DMS53 treated with DMSO at 0.1 percent for 48 hours (cell line): ENCODE measurements around the gene MGAT5B.

Experiments used
- DNase-seq: peaks from one replicate; lab custom pipeline; 2025; ENCODE audit not compliant: unreplicated experiment; lab: John Stamatoyannopoulos, UW

The MGAT5B gene

DNA sequence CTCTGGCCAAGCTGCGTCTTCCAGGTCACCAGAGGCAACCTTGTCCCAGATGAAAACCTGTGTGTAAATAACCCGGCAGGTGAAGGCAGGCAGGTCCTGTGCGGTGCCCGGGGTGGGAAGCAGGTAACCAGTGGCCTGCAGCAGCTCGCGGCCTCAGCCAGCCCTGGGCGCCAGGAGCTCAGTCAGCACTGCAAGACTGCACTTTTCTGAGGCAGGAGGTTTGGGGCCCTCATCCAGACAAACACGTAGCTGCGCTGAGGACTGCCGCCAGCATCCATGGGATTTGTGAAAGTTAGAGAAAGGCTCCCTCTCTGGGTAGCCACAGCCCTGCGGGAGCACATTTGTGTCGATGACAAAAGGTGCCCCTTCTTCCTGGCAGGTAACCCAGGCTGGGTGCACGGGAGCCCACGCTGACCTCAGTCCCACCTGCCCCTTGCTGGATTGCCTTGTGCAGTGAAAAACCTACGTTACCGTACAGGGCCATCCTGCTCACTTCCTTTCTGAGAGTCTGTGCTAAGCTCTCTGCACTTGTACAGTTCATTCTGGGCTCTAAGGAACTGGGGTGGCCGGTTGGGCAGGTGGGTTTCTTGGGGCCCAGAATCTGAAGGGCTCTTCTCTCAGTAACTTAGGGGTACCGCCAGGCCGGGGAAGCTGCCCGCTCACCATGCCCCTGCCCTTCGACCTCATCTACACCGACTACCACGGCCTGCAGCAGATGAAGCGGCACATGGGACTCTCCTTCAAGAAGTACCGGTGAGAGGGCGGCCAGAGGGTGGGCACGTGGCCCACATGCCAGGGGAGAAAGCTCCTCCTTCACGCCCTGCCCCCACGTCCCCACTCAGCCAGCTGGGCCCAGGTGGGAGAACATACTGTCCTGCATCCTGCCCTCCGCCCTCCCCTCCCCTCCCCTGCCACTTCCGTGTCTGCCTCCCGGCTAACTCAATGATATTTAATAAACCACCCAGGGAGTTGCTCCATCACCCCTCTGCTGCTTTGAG is 56.4 kb downstream of the MGAT5B start:
- DNase-seq, result no peak

DNA sequence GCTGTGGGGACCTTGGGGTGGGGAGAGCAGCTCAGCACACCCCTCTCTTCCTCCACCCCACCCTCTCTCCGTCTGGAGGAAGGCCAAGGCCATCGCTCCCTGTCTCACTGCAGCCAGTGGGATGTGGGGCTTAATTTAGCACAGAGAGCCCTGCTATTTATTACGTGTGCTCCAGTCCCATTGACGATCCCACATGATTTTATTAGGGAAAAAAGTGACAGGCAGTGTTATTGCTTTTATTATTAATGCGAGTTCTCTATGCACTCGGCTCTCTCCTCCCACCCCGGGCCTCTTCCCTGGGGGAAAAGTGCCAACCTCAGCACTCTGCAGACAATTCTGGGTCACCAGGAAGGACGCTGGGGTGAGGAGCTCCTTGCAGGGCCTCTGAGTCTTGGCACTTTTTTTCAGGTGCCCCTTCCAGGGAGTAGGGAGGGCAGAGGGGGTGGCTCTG is 57.3 kb downstream of the MGAT5B start:
- DNase-seq, result no peak

DNA sequence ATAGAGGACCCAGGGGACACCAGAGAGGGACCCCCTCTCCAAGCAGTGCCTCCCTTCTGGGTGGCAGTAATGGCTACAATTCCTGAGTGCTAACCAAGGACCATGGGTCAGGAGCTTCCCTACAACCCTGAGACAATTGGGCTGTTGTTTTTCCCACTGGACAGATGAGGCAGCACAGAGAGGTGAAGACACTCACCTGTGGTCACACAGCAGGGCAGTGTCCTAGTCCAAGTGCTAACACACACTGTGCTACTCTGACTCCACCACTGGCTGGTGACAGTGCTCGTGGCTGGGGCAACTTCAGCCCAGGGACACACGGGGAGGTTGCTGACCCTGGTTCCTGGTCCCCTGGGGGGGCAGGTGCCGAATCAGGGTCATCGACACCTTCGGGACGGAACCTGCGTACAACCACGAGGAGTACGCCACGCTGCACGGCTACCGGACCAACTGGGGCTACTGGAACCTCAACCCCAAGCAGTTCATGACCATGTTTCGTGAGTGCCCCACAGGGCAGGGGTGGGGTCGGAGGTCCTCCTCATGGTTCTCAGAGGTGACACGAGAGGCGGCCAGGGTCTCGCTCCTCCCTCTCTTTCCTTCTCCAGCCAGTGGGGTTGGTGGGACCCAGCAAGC is 58.1 kb downstream of the MGAT5B start:
- DNase-seq, result no peak

DNA sequence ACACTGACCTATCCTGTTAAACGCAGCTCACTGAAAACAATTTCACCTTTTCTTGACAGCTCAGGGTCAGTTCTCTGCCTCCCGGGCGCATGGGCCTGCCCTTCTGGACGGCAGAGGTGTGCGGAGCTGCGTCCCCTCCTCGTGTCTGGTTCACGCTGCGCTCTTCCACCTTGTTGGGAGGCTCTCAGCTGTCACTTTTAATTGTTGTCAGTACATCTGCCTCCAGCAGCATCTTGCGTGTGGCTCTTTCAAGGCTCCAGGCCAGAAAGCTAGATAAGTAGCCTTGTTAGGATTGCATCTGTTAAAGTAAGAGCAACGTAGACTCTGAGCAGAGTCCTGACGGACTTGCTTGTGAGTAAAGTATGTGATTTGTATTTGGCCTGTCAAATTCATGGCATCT is 59.4 kb downstream of the MGAT5B start:
- no peak for DNase-seq

DNA sequence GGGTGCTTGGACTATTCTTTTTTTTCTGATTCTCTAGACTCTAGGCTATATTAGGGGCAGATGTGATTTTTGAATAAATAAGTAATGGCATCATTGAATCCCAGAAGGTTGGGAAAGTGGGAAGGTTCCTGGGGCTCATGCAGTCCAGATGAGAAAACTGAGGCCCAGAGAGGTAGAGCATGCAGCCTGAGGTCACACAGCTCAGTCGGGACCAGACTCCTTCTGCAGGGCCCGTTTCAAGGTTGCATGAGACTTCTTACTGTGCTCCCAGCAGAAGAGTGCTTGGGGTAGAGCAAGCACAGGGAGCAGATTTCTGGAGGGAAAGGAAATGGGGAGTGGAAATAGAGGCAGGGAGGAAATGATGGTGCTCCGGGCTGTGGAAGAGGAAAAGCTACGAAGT is 59.8 kb downstream of the MGAT5B start:
- DNase-seq, result no peak

DNA sequence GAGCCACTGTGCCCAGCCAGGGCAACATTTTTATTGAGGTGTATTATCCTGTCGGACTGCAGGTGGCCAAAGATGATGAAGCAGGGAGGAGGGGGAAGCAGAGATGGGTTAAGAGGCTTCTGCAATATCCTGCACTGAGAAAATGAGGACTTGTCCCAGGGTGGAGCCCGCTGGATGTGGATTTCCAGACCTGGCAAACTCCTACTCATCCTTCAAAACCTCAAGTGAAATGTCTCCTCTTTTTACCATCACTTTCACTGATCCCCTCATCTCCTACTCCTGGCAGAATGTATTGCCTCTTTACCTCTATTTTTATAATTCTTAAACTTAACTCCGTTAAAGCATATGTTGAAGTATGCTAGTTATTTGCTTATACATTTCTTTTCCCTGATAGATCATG is 60.9 kb downstream of the MGAT5B start:
- no peak for DNase-seq

DNA sequence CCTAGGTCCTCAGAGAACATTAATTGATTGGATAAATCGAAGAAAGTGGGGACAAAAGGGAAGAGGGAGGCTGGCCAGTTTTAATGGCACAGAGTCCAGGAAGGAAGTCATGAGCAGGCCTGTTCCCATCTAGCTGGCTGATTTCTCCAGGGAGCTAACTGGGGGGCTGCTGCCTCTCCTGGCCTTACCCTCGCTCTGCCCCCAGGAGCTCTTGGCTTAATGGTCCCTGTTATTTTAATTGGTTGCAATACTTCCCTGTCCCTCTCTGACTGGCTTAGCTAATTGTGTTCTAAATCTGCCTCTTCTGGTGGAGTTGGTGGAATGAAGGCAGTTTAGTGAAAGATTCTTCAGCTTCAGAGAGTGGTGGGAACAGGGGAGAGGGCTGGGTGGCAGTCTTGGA is 61.4 kb downstream of the MGAT5B start:
- DNase-seq, result no peak

DNA sequence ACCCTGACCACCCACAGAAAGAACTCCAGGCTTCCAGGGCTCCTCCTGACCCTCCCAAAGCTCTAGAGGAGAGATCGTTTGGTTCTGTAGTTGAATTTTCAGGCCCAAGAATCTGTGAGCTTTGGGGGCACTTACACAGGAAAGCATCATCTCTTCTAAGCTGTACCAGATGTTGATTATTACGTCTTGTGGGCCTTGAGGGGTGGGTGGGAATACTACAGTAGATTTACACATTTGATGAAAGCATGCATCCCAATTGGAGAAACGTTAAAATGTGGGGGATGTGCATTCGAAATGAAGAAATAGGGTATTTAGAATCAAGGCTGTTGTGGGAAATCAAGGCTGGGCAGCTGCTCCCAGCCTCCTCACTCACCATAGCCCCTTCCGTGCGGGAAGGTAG is 61.9 kb downstream of the MGAT5B start:
- no peak for DNase-seq

DNA sequence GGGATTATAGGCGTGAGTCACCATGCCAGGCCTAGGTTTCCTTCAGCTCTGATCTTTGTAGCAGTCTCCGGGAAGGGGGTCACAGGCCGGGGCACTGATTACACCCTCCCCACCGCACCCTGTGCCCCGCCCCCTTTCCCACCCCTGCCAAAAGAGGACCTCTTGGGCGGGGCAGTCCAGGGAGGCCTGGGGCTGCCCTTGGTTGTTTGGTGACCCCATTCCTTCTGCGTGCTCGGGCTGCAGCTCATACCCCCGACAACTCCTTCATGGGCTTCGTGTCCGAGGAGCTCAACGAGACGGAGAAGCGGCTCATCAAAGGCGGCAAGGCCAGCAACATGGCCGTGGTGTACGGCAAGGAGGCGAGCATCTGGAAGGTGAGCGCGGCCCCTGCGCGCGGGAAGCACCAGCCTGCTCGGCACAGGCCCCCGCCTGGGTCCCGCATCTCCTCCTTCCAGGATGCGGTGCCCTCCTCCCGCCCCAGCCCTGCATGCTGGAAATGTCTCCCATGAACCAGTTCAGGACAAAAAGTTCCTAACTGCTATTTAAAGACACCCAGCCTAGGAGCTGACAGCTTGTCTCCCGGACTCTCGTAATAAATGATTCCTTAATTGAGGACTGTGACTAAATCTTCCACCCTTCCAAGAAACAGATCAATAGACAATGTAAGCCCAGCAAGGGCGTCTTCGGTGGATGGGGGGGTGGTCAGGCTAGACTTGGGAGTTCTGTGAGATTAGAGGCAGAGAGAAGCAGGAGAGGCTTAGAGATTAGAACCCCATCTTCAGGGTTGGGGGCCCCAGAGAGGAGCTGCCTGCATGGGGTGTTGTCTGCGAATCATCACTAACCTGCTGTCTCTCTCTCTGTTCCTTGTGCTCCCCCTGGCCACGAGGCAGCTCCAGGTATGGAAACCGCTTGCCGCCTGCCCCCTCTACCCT is 64.5 kb downstream of the MGAT5B start:
- DNase-seq, result no peak

DNA sequence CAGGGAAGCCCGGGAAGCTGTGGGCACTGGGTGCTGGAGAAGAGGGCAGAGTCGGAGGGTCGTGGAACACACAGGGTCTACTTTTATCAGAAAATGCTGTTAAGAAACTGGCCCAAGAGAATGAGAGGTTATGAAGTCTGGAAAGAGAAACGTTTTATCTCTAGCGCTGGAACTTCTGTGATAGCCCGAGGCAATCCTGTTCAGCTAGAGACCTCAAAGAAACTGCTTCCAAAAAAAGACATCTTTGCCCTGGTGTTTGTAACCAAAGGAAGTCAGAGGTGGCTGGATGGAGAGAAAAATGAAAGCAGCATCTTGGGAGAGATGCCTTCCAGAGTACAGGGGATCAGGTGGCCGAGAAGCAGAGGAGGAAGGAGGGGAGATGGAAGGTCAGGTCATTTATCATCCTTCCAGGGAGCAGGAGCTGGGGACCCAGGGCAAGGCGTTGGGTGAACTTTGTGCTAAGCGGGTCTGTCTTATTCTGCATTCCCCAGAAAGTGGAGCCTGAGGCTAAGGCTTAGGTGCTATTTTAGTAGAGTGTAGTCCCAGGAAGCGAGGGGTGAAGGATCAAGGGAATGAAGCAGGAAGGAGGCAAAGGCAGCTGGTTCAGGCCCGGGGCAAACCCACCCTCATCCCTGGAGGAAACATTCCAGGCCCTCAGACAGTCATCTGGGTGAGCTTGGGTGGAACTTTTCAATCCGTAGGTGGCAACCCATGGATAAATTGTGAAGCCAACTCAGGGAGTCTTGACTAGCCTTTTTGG is 66.5 kb downstream of the MGAT5B start:
- no peak for DNase-seq

DNA sequence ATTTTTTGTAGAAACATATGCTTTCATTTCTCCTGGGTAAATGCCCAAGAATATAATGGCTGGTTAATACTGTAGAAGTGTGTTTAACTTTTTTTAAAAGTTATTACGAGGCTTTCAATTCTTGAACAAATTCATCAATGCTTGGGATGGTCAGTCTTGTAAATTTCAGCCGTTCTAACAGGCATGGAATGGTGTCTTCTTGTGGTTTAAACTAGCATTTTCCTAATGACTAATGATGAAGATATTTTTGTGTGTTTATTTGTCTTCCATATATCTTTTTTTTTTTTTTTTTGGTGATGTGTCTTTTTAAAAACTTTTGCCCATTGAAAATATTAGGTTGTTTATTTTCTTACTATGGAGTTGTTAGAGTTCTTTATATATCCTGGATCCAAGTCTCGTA is 67.1 kb downstream of the MGAT5B start:
- no peak for DNase-seq

DNA sequence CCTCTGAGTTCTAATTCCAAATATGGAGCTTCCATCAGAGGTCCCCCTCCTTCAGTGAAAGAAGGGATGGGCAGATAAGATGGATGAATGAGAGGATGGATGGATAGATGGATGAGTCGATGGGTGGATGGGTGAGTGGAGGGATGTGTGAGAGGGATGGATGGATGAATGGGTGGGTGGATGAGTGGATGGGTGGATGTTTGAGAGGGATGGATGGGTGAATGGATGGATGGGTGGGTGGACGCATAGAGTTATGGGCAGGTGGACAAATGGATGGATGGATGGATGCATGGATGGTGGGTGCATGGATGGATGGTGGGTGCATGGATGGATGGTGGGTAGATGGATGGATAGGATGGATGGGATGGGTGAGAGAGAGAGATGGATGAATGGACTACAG is 69.0 kb downstream of the MGAT5B start:
- DNase-seq, result no peak

DNA sequence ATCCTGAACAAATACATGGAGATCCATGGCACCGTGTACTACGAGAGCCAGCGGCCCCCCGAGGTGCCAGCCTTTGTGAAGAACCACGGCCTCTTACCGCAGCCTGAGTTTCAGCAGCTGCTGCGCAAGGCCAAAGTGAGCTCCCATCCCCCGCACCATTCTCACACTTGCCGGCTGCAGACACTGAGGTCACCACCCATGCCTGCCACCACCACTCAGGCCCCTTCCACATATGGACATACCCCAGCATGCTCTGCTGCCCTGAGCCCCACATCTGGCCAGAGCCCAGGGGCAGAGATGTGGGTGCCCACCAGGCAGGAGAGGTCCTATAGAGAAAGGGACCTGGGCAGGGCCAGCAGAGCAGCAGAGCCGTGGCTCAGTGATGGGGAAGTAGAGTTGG is 69.8 kb downstream of the MGAT5B start:
- no peak for DNase-seq

DNA sequence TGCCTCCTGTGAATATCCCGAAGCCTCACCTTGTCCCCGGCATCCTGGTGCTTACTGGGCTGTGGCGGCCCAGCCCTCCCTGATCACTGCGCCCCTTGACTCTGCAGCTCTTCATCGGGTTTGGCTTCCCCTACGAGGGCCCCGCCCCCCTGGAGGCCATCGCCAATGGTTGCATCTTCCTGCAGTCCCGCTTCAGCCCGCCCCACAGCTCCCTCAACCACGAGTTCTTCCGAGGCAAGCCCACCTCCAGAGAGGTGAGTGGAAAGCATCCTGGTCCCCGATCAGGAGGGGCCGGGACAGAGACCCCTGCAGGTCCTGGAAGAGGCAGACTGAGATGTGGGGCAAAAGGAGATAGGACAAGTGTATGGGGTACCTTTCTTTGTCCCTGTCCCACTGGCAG is 72.1 kb downstream of the MGAT5B start:
- DNase-seq, result no peak

DNA sequence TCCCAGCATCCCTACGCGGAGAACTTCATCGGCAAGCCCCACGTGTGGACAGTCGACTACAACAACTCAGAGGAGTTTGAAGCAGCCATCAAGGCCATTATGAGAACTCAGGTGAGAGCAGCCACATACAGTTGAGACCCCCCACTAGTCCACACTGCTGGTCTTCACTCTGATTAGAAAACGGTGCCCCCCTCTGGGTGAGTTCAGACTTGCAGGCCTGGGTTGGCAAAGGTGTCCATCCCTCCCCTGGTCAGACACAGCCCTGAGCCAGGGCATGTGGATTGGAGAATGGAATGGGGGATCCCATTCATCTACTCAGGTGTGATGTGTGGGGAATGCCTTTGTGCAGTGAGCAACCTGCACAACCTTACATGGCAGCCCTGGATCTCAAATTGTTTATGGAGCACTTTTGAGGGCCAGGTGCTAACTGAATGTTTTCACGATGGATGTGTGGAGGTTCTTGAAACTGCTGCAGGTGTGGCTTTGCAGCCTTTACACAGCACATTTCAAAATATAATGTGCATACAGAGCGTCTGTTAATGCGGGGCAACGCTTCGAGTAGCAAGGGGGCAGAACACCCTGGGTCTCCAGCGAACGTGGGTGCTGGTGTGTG is 72.6 kb downstream of the MGAT5B start:
- no peak for DNase-seq

DNA sequence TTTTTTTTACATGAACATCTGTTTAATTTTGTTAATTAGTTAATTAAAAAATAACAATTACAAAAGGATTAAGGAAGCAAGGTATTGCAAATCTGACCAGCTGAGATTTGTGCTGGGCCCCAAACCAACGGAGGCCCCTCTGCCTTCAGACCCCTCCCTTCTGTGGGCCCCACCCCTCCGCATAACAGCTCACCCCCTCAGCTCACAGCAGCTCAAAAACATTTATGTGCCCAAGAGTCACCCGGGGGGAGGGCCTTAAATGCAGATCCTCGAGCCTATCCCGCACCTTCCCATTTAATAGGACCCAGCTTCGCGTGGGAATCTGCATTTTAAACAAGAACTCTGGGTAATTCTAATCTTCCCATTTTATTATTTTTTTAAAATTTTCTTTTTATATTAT is 75.0 kb downstream of the MGAT5B start:
- DNase-seq, result no peak

DNA sequence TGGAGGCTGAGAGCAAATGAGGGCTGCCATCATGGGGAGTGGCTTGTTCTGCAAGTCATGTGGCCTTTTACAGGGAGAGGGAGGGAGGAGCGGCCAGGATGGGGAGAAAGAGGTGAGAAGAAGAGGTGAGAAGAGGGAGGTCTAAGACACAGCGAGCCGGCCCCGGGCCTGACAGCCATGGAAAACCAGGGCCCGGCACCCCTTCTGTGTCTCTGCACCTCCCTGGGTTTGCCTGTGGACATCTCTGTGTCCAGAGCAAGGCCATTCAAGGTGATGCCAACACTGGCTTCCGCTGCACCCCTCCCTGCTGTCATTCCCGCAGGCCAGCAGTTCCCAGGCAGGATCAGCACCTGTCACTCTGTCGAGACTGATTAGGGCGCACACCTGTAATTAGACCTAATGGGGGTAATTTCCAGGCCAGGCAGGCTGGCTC is 75.6 kb downstream of the MGAT5B start:
- no peak for DNase-seq

DNA sequence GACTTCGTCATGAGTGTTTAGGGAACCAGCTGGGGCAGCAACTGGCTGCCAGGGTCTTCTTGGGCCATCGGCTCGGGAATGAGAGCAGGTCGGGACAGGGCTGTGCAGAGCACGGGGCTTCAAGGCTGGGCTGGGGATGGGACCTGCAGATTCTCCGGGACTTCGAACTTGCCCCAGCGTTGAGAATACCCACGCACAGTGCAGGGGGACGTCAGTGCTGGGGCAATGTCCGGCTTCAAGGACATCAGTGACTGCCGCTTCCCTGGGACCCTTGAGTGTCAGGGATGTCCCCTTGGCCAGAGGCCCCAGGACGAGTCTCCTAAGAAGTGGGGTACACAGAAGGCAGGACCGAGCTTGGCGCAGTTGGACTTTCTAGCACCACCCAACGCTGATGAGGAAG is 76.3 kb downstream of the MGAT5B start:
- DNase-seq, result no peak

DNA sequence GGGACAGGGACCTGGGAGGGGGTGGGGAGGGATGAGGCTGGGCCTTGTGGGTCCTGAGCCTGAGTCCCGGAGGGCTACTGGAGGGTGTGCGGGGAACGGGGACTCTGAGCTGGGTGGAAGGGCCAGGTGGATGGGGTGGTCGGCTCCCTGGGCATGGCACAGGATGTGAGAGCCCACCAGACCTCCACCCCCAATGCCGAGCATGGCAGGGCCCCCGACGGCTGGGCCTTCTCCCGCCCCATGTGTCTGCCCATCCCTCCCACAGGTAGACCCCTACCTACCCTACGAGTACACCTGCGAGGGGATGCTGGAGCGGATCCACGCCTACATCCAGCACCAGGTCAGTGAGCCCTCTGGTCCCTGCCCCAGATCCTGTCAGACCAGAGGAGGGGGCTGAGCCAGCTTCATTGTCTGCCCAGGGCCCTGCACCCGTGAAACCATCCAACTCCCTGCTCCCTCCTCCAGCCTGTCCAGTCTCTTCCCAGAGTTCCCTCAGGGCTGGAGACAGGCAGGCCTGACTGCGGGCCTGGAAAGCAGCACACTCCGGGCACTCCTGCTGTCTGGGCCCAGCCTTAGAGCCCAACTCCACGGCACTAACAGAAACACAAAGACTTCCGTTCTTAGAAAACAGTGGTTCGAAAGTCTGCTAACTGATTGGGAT is 78.0 kb downstream of the MGAT5B start:
- no peak for DNase-seq

DNA sequence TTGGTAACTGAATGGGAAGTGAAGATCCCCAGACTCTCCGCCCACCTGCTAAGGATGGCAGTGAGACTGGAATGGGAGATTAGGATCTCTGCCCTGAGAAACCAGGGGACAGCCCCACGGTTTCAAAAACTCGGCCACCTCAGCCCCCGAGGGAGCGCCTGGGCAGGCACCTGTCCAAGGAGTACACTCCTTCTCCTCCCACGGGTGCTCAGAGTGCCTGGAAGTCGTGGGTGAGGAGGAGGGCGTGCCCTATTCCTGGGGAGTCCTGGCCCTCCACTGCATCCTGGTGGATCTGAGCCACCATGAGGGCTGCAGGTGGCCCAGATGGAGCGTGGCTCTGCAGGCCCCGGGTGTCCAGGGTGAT is 78.5 kb downstream of the MGAT5B start:
- DNase-seq, result no peak
